GM21423 (cell line): ENCODE data around the gene WNT7A.
"Not testable (repeated sequence)": the region's sequence is repeated elsewhere in the genome, so short reads cannot be mapped to it uniquely, and the experiment has no call there.

Source experiments
- ATAC-seq: cut with Tn5 transposase; IDR thresholded peaks from one replicate; pipeline ENCODE4 v1.9.1; 2021; ENCODE audit warnings: mild to moderate bottlenecking, moderate library complexity; ENCODE audit not compliant: unreplicated experiment

The WNT7A gene

DNA sequence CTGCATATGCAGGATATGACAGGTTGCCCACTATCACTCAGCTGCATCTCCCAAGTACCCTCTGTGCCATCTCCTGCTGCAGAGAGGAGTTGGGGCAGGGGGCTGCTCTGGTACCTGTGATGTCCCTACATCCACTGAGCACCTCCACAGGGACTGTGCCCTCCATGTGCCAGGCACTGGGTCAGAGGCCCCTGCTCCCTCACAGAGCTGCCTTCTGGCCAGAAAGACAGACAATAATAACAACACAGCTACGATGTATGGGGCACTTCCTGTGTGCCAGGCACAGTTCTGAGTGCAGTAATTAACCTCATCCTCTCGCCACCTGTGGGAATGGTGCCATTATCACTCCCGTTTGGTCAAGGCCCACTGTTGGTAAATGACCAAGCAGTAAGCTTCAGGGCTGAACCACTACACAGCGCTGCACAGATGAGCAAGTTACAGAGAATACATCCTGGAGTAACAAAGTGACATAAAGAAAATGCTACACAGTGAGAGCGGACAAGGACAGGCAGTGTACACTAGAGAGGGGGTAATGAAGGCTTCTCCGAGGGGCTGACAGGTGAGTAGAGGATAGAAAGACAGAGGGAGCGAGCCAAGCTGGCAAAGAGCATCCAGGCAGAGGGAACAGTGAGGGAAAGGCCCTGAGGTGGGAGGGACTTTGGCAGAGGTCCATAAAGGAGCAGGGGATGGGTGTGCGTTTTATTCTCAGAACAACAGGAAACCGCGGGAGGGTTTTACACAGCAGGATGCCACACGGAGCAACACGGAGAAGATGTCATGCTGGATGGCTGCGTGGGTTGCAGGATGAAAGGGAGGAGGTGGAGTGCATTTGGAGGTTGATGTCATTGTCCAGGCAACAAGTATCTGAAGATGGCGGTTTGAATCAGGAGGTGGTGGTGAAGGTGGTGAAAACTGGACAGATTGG, 13.6 kb downstream of the WNT7A start:
- no peak for ATAC-seq

DNA sequence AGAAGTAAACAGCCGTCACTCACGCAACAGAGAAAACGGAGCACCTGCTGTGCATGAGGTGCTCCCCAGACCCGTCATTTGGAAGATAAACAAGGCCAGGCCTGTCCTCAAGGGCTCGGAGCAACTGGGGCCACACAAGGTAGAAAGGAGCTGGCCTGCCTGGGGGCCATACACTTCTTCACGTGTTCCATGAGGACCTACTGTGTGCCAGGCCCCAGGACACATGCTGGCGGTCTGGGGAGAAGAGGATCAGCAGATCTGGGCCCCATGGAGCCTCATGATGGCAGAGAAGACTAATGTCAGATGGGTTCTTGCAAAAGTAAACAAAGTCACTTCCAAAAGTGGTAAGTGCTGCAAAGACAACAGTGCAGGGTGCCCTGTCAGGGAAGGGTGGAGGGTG, 14.3 kb downstream of the WNT7A start:
- ATAC-seq = no peak

DNA sequence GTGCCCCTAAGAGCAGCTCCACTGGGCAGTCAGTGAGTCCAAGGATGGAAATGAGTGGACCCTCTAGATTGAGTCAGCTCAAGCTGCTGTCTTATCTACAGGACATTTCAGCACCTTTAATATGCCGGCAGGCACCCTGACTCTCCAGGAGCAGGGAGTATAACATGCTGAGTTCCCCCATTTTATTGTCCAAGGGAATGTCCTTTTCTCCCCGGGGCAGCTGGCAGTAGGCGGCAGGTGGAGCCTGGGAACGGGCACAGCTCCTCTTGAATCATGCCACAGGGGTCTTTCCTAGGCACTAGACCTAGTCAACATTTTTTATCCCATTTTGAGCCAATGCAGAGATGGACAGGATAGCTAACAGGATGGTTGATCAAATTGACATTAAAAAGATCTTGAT, 14.8 kb downstream of the WNT7A start:
- ATAC-seq = no peak

DNA sequence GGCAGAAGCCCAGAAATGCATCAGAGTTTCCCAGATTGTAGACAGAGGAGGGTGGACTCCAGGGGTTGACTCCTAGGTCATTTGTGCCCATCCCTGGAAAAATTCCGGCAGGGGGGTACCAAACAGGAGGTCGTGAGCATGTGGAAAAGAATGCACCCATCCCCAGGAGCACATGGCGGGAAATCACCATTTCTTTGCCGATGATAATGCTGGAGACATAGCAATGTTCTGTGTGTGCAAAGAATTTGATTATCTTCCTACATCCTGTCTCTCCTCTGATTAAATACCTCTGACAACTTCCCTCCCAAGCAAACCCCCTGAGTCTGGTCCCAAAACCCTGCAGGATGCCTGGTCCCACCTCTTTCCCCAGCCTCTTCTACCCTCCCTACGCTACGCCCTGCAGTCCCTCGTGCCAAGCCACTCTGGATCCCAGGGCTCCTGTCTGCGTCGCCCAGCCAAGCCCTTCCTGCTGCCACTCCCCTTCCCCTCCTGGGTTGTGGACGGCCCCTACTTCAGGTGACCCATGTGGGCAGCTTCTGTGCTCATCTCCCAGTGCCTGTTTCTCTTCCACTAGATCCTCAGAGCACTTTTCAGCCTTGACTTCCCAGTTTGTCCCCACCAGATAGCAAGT, 15.8 kb downstream of the WNT7A start:
- ATAC-seq = no peak

DNA sequence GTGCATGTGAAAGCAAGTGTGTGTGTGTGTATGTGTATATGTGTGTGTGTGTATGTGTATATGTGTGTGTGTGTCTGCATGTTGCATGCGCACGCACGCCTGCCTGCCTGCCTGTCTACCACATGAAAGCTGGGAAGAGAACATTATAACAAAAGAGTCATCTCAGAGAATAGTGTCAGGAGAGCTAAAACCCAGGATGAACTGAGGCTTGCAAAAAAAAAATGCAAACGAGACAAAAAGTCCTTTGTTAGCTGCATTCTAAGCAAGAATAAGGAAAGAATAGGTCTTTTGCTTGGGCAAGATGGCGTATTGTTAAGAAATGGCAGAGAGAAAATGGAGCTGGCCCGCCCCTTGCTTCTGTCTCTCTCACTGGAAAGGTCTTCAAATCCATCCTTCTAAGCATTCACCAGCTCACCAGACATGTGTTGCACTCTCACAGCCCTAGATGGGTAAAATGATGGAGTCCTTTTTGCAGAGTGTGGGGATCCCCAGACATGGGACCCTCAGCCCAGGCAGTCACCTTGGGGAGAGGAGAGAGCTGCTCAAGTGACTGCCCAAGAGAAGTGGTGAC, 16.4 kb downstream of the WNT7A start:
- ATAC-seq = no peak

DNA sequence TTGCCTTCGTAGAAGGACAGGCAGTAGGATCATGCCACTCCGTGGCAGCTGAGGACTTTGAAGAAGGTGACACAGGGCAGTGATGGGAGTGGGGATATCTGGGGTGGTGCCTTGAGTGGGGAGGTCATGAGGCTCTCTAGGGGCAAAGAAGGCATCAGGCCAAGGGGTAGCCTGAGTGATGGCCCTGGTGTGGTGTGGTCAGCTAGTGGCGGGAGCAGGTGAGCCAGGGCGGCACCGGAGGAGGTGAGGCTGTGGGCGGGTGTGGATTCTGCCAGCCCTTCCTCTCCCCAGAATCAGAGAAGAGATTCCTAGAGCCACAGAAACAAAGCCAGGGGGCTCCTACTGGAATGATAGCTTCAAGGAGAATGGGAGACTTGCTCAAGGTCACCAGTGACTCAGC, 18.4 kb downstream of the WNT7A start:
- no peak for ATAC-seq

DNA sequence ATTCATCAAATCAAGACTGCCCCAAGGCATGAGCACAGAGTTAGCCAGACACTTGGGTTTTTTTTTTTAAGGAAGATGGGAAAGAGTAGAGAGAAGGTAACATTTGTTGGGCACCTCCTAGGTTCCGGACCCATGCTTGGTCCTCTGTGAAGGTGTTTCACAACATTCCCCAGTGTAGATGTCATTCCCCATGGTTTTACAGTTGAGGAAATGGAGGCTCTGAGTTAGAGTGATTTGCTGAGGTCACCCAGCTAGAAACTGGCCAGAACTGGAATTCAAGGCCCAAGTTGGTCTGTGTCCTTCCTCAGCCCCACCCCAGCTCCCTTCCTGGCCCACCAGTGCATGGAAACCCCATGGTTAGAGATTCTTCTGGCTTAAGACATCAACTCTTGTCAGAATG, 19.9 kb downstream of the WNT7A start:
- ATAC-seq = no peak

DNA sequence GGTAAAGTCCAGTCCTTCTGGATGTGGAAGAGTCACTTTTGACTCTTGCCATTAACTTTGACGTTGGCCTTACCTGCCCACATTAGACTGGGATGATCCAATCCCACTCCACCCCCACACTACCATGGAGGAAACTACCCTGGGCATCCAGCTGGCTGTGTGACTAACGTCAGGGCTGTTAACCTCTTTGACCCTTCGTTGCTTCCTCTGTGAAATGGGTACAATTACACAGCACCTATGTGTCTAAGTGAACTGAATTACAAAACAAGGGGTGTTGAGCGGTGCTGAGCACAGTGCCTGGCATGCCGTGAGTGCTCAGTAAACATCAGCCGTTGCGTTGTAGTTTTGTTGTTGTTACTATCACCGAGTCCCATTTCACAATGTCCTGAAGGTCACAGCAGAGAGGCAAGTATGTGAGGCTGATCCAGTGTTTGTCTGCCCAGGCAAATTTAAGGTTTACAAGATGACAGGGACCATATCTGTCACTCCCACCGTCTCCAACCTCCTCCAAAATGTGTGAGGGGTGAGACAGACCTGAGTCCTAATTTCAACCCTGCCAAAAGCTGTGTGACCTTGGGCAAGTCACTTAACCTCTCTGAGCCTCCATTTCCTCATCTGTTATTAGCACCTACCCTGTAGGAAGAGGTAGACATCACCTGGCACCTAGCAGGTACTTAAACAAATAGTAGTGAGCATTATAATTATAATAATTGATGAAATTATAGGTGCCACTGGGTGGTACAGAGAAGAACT, 20.9 kb downstream of the WNT7A start:
- ATAC-seq = no peak

DNA sequence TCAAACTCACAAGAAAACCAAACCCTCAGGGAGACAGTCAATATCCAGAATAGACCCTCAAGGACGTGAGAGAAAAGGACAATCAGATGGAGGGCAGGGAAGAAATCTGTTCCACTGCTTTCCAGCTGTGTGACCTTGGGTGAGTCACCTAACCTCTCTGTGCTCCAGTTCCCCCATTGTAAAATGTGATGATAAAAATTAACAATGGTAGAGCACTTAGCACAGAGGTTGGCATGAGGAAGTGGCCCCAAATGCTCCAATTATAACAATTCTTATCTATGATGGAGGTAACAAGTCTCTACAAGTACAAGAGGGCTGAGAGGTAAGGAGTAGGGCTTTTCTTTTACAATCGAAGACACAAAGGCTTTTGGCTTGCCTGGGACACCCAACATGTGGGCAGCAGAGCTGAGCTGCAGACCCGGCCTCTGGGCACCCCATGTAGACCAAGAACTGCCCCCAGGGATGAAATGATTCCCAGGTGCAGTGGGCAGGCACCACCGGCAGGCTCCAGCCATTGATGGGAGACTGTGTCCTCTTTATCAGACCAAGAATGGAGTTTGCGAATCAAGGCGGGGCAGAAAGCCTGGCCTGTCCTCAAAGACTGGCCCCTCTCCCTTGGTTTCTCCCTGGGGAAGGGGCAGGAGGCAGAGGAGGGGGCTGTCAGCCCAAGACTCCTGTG, 22.0 kb downstream of the WNT7A start:
- no peak for ATAC-seq

DNA sequence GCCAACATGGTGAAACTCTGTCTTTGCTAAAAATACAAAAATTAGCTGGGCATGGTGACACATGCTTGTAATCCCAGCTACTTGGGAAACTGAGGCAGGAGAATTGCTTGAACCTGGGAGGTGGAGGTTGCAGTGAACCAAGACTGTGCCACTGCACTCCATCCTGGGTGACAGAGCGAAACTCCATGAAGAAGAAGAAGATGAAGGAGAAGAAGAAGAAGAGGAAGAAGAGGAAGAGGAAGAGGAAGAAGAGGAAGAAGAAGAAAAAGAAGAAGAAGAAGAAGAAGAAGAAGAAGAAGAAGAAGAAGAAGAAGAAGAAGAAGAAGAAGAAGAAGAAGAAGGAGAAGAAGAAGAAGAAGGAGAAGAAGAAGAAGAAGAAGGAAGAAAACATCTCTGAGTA, 23.2 kb downstream of the WNT7A start:
- ATAC-seq = not testable (repeated sequence)

DNA sequence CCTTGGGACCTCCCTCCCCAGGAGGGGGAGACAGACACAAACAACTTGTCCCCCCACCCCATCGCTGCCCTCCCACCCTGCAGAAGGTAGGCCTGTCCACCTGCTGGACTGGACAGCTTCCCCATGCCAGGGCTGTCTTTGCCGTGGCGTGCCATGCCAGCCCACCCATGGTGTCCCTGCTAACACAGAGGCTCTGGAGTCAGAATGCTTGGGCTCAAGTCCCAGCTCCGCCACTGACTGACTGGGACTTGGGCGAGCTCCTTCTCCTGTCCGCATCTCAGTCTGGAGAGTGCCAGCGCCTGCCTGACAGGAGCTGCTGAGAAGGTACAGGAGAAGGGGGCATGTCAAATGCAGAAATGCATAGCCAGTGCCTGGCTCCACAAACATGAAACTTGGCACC, 23.9 kb downstream of the WNT7A start:
- ATAC-seq = no peak

DNA sequence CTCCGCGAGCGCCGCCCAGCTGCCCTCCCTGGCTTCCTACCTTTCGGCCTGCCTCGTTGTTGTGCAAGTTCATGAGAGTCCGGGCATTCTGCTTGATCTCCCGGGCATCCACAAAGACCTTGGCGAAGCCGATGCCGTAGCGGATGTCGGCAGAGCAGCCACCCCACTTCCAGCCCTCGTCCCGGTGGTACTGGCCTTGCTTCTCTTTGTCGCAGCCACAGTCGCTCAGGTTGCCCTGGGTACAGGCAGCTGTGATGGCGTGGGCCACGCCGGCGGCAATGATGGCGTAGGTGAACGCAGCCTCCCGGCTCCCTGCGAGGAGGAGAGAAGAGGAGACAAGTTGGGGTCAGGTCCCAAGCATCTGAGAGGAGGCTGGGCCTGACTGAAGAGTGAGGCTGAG, 25.4 kb downstream of the WNT7A start:
- ATAC-seq = no peak

DNA sequence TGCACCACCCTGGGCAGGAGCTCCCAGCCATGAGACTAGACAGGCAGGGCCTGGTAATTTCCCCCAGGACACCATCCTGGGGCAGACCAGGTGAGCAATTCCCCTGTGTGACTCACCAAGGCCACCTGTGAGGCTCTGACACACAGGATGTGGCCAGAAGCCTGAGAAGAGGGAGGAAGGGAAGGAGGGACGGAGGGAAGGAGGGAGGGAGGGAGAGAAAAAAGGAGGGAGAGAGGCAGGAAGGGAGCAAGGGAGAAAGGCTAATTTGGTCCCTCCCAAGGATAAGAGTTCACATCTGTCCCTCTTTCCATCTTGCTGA, 25.9 kb downstream of the WNT7A start:
- ATAC-seq = no peak

DNA sequence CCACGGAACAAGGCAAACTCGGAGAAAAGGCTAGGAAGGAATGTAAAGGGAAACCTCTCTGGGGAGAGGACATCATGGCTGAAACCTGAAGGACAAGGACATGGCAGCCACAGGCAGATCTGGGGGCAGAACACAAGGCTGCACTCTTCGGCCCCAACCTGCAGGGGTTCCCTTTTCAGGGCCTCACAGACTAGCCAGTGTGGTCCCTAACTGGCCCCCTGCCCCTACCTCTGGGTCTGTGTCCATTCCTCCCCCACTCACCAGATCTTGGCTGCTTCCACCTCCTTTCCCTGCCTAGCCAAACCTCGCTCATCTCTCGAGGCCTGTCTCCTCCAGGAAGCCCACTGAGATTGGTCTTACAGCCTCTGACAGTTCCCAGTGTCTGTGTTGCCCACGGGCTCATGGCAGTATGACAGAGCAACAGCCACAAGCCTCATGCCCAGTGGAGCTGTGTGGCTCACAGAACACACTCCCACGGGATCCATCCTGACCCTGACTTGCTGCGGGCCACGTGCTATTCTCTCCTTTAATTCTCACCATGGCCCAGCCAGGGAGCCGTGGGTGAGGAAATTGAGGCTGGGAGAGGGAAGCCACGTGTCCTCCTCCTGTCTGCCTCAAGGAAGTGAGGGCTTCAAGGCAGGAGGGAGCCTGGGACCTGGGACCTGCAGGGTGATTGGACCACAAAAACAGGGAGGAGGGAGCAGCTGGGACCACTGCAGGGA, 26.5 kb downstream of the WNT7A start:
- ATAC-seq = no peak

DNA sequence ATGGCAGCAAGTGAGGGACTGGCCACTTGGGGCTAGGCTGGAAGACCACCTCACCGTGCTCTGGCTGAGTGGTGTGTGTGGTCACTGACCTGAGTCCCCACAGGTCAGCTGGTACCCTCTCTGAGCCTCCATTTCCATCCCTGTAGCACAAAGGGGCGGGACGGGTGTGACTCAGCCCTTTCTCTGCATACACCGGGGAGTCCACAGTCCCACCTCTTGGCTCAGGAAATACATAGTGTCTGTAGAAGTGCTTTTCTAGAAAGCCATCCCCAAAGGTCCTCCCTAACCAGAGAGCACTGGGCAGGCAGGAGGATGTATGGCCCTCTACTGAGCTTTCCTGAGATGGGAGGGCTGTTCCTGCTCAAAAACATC, 27.2 kb downstream of the WNT7A start:
- no peak for ATAC-seq

DNA sequence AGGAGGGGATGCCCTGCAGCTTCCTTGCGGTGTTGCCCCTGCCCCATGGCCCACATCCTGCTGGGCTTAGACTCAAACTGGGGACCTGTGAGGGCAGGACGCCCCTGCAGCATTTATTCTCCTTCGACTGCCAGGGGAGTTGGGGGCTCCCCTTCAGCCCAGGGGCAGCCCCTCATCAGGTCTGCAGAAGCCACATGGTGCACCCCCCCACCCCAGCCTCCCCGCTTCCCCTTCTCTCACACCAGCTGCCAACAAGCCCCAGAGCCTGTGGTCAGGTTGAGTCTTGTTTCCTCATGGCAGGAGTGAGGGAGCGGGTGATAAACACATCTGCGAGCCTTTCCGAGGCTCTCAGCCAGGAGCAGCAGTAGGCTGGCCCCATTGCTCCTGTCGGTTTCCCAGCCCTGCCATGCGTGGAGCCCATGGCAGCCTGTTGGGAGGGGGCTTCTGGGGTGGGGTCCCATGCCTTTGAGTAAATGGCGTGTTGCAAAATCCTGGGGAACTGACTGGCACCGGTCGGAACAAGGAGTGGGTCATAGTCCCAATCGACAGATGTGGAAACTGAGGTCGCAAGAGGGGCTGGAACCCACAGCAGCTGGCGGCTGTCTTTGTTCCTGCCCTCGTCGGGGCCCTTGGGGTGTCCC, 27.8 kb downstream of the WNT7A start:
- no peak for ATAC-seq

DNA sequence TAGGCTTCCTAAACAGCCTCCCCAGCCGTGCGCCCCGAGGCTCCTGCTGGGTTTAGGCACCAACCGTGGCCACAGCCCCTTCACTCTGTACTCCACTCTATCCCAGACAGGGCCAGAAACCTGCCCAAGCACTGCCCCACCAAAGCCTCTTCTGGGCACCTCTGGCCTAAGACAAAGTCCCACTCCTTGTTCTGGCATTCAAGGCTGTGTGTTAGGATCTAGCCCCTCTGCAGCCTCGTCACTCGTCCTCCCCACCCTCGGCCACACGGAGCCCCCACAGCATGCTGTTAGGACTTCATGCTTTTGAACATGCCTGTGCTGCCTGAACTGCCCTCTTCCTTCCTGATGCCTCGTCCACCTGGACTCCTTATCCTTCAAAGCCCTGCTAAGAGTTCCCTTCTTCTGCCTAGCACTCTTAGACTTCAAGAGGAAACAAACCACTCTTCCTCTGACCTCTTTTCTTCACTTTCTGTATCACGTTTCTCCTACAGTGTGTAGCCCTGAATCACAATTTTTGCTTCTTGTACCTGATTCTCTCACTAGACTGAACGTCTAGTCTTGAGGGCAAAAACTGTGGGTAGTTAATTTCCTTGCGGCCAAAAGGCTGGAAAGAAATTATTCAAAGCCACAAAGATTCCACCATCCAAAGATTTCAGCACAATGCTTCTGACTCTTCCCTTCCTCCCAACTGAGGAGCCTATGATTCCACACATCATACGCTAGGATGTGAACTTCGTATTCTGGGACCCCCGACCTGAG, 28.6 kb downstream of the WNT7A start:
- no peak for ATAC-seq

DNA sequence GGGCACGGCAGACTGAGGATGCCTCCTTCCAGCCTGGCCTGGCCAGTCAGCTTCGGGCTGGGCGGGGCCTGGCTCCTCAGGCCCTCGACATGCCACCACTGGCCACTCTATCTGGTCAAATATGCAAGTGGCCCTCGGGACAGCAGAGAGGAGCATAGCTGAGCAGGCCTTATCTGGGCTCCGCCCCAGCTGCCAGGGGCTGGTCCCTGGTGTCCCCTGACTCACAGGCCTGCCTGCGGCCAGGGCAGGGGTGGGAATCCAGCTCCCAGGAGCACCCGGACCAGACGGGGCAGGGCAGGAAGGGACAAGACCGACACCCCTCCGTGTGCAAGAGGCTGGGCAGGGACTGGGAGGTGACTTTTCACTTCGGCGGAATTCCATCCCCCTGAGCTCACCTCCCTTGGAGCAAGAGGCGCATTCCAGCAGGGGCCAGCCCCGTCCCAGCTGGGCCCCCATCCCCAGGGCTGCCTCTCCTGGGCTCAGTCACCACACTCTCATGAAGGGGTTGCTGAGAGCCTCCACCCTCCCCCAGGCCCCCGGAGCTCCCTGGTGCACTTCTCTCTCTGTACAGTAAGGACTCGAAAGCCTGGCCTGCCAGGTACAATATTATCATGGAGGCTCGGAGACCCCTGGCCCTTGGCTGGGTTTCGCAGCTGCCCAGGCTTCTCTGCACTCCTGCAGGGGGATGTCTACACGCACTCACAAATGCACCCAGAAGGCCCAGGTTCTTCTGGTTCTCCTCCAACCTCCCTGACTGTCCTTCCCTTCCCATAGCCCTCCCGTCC, 29.5 kb downstream of the WNT7A start:
- ATAC-seq = no peak
